Activated CD8-positive, alpha-beta T cell treated with anti-CD3 and anti-CD28 coated beads for 36 hours (primary cell): ENCODE measurements around the gene SNCAIP. TPM values are rescaled to one million over a fixed set of nuclear protein-coding genes. Genes with fewer than 3 reads are reported as not detected.

Experiments used
- ATAC-seq: fragments of 200-7000 bp; cut with Tn5 transposase; one replicate; pipeline ENCODE4 v1.10.0; 2021; ENCODE audit warnings: mild to moderate bottlenecking, moderate library complexity
- CTCF ChIA-PET: fragments of 350-600 bp; sonication (Branson Sonifier 250); formaldehyde crosslinking; loops from one replicate; lab custom pipeline; 2021; ENCODE audit warnings: antibody characterized with exemption; lab: Charles Lee
- POLR2A ChIA-PET: fragments of 350-600 bp; sonication (Branson Sonifier 250); formaldehyde crosslinking; loops from one replicate; lab custom pipeline; 2021; ENCODE audit warnings: antibody characterized with exemption; lab: Charles Lee
- DNase-seq: peaks from one replicate; pipeline ENCODE4 v3.0.0-alpha.2; 2020
- H3K27ac Mint-ChIP-seq: one replicate; pipeline ENCODE4 v1.8.0; 2021; ENCODE audit warnings: mild to moderate bottlenecking, mixed read lengths
- H3K27me3 Mint-ChIP-seq: one replicate; pipeline ENCODE4 v1.8.0; 2021; ENCODE audit warnings: mixed read lengths
- H3K36me3 Mint-ChIP-seq: one replicate; pipeline ENCODE4 v1.8.0; 2021; ENCODE audit warnings: low read depth, mixed read lengths
- H3K4me1 Mint-ChIP-seq: one replicate; pipeline ENCODE4 v1.8.0; 2021; ENCODE audit warnings: low read depth, mixed read lengths
- H3K4me3 Mint-ChIP-seq: one replicate; pipeline ENCODE4 v1.8.0; 2021; ENCODE audit warnings: mild to moderate bottlenecking, moderate library complexity, mixed read lengths
- H3K9me3 Mint-ChIP-seq: one replicate; pipeline ENCODE4 v1.8.0; 2021; ENCODE audit warnings: mixed read lengths
- CTCF ChIP-seq: fragments of 200-600 bp; IDR thresholded peaks from one replicate; pipeline ENCODE4 v1.8.0; 2022; ENCODE audit warnings: antibody characterized with exemption, mild to moderate bottlenecking
- intact Hi-C: fragments of 100-400 bp; cut with micrococcal nuclease; formaldehyde crosslinking; loops from one replicate; pipeline ENCODE4 v1.10.0; 2022
- total RNA-seq, 2 experiments: library from RNA; stranded (reverse); gene quantifications; one replicate each; pipeline ENCODE4 v1.2.3, GENCODE V29; 2021

SNCAIP gene
- total RNA-seq, 2 experiments from 2014 or later = not detected

- H3K4me3 Mint-ChIP-seq = no peak overlapping the region
- CTCF ChIA-PET = no interaction called here
Observed at GRCh38 chr5:122400938-122401337, 88.9 kb downstream of the SNCAIP start.

GRCh38 chr5:122401976-122402725, 90.1 kb downstream of the SNCAIP start:
- no peak for TF ChIP-seq CTCF
- ATAC-seq (no peak), DNase-seq (no peak)
- no peak overlapping the region for H3K27ac Mint-ChIP-seq
- H3K27me3 Mint-ChIP-seq = no peaks in the 10 kb centered on the region
- no peak overlapping the region for H3K4me3 Mint-ChIP-seq
- intact Hi-C loops = no loop called here
- H3K4me1 Mint-ChIP-seq = no peaks in the 10 kb centered on the region
- H3K9me3 Mint-ChIP-seq = no peaks in the 10 kb centered on the region
- ChIA-PET POLR2A (no interaction called here), CTCF (no interaction called here)
- no peaks in the 10 kb centered on the region for H3K36me3 Mint-ChIP-seq

More at GRCh38 chr5:122400938-122401337, 88.9 kb downstream of the SNCAIP start:
- Mint-ChIP-seq H3K27ac (no peak overlapping the region), H3K9me3 (no peaks in the 10 kb centered on the region), H3K36me3 (no peaks in the 10 kb centered on the region), H3K27me3 (no peaks in the 10 kb centered on the region), H3K4me1 (no peaks in the 10 kb centered on the region)
- POLR2A ChIA-PET = no interaction called here
- no peak for DNase-seq
- no peak for TF ChIP-seq CTCF
- intact Hi-C loops = no loop called here
- no peak for ATAC-seq

- no peaks in the 10 kb centered on the region for H3K27me3 Mint-ChIP-seq
- no peak overlapping the region for H3K4me3 Mint-ChIP-seq
- no peaks in the 10 kb centered on the region for H3K4me1 Mint-ChIP-seq
- CTCF ChIA-PET = no interaction called here
- no peaks in the 10 kb centered on the region for H3K9me3 Mint-ChIP-seq
- no peak overlapping the region for H3K27ac Mint-ChIP-seq
- no peaks in the 10 kb centered on the region for H3K36me3 Mint-ChIP-seq
- no peak for ATAC-seq
- POLR2A ChIA-PET = no interaction called here
- TF ChIP-seq CTCF = no peak
- DNase-seq = no peak
- intact Hi-C loops = no loop called here
Observed at GRCh38 chr5:122402955-122403685, 91.1 kb downstream of the SNCAIP start.

- ChIA-PET POLR2A (no interaction called here), CTCF (no interaction called here)
- no peak for TF ChIP-seq CTCF
- H3K4me3 Mint-ChIP-seq = no peak overlapping the region
- DNase-seq (no peak), ATAC-seq (no peak)
- H3K36me3 Mint-ChIP-seq = no peaks in the 10 kb centered on the region
- H3K9me3 Mint-ChIP-seq = no peaks in the 10 kb centered on the region
- H3K27me3 Mint-ChIP-seq = no peaks in the 10 kb centered on the region
- no peak overlapping the region for H3K27ac Mint-ChIP-seq
- H3K4me1 Mint-ChIP-seq = no peaks in the 10 kb centered on the region
- intact Hi-C loops = no loop called here
Observed at GRCh38 chr5:122404018-122404417, 92.0 kb downstream of the SNCAIP start.
